SK-N-MC (cell line): ENCODE measurements around the gene LHFPL2.
"Not testable (repeated sequence)": the region's sequence is repeated elsewhere in the genome, so short reads cannot be mapped to it uniquely, and the experiment has no call there.

Experiments used
- EZH2 ChIP-seq: fragments of 200-600 bp; sonication (generic); IDR thresholded peaks from one replicate; pipeline ENCODE4 v1.6.1; 2017; ENCODE audit warnings: antibody characterized with exemption
- POLR2AphosphoS5 ChIP-seq: IDR thresholded peaks from 2 replicates; pipeline ENCODE4 v1.6.1; 2012; ENCODE audit warnings: mild to moderate bottlenecking, low read depth, low read length, borderline replicate concordance

DNA sequence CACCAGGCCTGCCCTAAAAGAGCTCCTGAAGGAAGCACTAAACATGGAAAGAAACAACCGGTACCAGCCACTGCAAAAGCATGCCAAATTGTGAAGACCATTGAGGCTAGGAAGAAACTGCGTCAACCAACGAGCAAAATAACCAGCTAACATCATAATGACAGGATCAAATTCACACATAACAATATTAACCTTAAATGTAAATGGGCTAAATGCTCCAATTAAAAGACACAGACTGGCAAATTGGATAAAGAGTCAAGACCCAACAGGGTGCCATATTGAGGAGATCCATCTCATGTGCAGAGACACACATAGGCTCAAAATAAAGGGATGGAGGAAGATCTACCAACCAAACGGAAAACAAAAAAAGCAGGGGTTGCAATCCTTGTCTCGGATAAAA, 35.3 kb upstream of the LHFPL2 start:
- not testable (repeated sequence) for TF ChIP-seq EZH2, POLR2AphosphoS5
